22Rv1 (cell line): ENCODE results near the gene ITGB1.

Source experiments
- ZFX ChIP-seq: fragments of 450-650 bp; IDR thresholded peaks from 2 replicates; pipeline ENCODE4 v1.6.1; 2017; ENCODE audit warnings: antibody characterized with exemption, borderline replicate concordance
- TF ChIP-seq, protein P1 (sequence below): fragments of 450-650 bp; IDR thresholded peaks from 2 replicates; pipeline ENCODE4 v1.5.1; 2017; ENCODE audit warnings: mild to moderate bottlenecking

DNA sequence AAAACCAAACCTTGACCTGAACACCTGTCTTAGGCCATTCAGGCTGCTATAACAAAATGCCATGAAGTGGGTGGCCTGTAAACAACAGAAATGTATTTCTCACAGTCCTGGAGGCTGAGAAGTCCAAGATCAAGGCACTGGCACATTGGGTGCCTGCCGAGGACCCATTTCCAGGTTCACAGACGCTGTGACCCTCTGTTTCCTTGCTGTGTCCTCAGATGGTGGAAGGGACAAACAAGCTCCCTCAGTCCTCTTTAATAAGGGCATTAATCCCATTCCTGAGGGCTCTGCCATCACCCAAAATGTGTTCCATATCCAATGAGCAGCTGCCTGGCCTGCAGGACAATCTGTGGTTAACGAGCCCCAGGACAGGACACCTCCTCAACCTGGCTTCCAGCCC, 67.6 kb downstream of the ITGB1 start:
- TF ChIP-seq, protein P1, sequence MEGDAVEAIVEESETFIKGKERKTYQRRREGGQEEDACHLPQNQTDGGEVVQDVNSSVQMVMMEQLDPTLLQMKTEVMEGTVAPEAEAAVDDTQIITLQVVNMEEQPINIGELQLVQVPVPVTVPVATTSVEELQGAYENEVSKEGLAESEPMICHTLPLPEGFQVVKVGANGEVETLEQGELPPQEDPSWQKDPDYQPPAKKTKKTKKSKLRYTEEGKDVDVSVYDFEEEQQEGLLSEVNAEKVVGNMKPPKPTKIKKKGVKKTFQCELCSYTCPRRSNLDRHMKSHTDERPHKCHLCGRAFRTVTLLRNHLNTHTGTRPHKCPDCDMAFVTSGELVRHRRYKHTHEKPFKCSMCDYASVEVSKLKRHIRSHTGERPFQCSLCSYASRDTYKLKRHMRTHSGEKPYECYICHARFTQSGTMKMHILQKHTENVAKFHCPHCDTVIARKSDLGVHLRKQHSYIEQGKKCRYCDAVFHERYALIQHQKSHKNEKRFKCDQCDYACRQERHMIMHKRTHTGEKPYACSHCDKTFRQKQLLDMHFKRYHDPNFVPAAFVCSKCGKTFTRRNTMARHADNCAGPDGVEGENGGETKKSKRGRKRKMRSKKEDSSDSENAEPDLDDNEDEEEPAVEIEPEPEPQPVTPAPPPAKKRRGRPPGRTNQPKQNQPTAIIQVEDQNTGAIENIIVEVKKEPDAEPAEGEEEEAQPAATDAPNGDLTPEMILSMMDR: no peak
- TF ChIP-seq ZFX: no peak
